Tibial nerve (tissue), 4 donors: Measurements from ENCODE around the gene ZP4. TPM values are rescaled to one million over a fixed set of nuclear protein-coding genes. Genes with fewer than 3 reads are reported as not detected.

Experiments used
- DNase-seq, 2 donors: peaks; one replicate each; pipeline ENCODE4 v3.0.0-alpha.2; 2019; ENCODE audit warnings: low spot score in 2 of 2
- H3K27ac ChIP-seq, 4 donors: fragments of 200-600 bp; sonication (generic) in 3 of 4; one replicate each; pipeline ENCODE4 v1.5.1; 2017 to 2019; ENCODE audit warnings: mild to moderate bottlenecking in 1 of 4
- H3K27me3 ChIP-seq, 2 donors: fragments of 200-600 bp; sonication (generic) in 1 of 2; one replicate each; pipeline versions ENCODE4 v1.5.1 to v1.6.0; 2017 to 2019
- H3K36me3 ChIP-seq, 3 donors: fragments of 200-600 bp; sonication (generic); one replicate each; pipeline ENCODE4 v1.5.1; 2018 to 2019
- H3K4me1 ChIP-seq, 4 donors: fragments of 200-600 bp; sonication (generic) in 3 of 4; one replicate each; pipeline ENCODE4 v1.5.1; 2017 to 2019
- H3K4me3 ChIP-seq, 4 donors: fragments of 200-600 bp; sonication (generic) in 3 of 4; one replicate each; pipeline ENCODE4 v1.5.1; 2017 to 2019; ENCODE audit warnings: mild to moderate bottlenecking in 1 of 4, moderate library complexity in 1 of 4
- H3K9me3 ChIP-seq, 4 donors: fragments of 200-600 bp; sonication (generic) in 3 of 4; one replicate each; pipeline ENCODE4 v1.5.1; 2017 to 2019
- EP300 ChIP-seq, 2 donors: sonication (generic); formaldehyde crosslinking; IDR thresholded peaks; one replicate each; pipeline ENCODE4 v1.6.1; 2017; ENCODE audit warnings: antibody characterized with exemption in 2 of 2, mild to moderate bottlenecking in 1 of 2
- POLR2A ChIP-seq, 2 donors: fragments of 450-650 bp; IDR thresholded peaks; one replicate each; pipeline ENCODE4 v1.6.1; 2017; ENCODE audit warnings: antibody characterized with exemption in 2 of 2, mild to moderate bottlenecking in 2 of 2, moderate library complexity in 2 of 2
- WGBS, 2 donors: methylation state at CpG; one replicate each; pipeline ENCODE4 v1.1.5; 2018; 5-methylcytosine and 5-hydroxymethylcytosine counted together
- total RNA-seq, 4 donors: library from RNA; depleted of rRNA; stranded (reverse); fragments of >200 nt; gene quantifications; one replicate each; pipeline ENCODE4 v1.1.0, GENCODE V29; 2016
- TF ChIP-seq, protein P1 (sequence below), 5 experiments: fragments of 200-600 bp in 3 of 5; fragments of 450-650 bp in 2 of 5; sonication (generic) in 3 of 5; IDR thresholded peaks; one replicate each; pipeline ENCODE4 v1.5.1; 2016 to 2019; ENCODE audit warnings: antibody characterized with exemption in 5 of 5, mild to moderate bottlenecking in 3 of 5, moderate library complexity in 2 of 5

The ZP4 gene
- total RNA-seq, 4 donors from 2014 or later = not detected

DNA sequence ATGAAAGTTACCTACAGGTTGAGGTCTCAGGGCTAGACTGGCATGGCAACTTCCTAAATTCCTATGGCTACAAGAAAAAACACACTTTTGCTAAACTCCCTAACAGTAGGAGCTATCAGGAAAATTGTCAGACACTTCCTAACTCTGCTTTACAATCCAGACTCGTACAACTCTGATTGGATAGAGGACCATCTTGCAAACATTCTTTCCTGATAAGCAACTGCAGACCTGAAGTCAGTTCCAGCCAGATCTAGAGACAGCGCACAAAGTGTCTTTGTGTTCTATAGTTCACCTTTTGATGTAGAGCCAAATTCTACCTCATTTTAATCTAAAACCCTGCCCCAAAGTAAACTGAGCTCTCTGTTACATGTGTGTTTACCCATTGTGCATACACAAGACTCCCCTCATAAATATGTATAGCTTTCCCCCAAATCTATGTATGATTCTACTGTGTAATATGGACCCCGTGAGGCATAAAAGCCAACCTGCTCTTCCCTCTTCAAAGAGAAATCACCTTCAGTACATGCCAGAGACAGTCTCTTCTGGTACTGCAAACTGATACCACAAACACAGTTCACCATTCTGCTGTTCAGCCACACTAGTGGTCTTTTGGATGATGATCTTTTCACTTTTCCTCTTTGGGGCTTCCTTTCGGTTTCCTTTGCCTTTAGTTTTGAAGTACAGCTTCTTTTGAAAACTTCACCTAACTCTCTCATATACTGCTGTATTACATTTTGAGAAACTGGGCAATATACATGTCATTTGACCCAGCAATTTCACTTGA lies 21.7 kb downstream of the ZP4 start:
- Histone ChIP-seq H3K9me3 (no peaks in the 10 kb centered on the region), H3K27me3 (no peaks in the 10 kb centered on the region), H3K4me3 (no peak overlapping the region), H3K27ac (no peak overlapping the region), H3K36me3 (no peaks in the 10 kb centered on the region), H3K4me1 (peaks cover 0 to 6% (median 0%) of the 10 kb centered on the region in 4 donors)
- no peak for DNase-seq
- 70 to 79% methylated on average over 4 of the region's 4 CpGs for WGBS, 2 donors
- no peak for TF ChIP-seq POLR2A (IDR thresholded peaks at IDR 0.05)
- TF ChIP-seq EP300 (IDR thresholded peaks at IDR 0.05) = no peak
- TF ChIP-seq, protein P1, sequence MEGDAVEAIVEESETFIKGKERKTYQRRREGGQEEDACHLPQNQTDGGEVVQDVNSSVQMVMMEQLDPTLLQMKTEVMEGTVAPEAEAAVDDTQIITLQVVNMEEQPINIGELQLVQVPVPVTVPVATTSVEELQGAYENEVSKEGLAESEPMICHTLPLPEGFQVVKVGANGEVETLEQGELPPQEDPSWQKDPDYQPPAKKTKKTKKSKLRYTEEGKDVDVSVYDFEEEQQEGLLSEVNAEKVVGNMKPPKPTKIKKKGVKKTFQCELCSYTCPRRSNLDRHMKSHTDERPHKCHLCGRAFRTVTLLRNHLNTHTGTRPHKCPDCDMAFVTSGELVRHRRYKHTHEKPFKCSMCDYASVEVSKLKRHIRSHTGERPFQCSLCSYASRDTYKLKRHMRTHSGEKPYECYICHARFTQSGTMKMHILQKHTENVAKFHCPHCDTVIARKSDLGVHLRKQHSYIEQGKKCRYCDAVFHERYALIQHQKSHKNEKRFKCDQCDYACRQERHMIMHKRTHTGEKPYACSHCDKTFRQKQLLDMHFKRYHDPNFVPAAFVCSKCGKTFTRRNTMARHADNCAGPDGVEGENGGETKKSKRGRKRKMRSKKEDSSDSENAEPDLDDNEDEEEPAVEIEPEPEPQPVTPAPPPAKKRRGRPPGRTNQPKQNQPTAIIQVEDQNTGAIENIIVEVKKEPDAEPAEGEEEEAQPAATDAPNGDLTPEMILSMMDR (IDR thresholded peaks at IDR 0.05) = no peak

DNA sequence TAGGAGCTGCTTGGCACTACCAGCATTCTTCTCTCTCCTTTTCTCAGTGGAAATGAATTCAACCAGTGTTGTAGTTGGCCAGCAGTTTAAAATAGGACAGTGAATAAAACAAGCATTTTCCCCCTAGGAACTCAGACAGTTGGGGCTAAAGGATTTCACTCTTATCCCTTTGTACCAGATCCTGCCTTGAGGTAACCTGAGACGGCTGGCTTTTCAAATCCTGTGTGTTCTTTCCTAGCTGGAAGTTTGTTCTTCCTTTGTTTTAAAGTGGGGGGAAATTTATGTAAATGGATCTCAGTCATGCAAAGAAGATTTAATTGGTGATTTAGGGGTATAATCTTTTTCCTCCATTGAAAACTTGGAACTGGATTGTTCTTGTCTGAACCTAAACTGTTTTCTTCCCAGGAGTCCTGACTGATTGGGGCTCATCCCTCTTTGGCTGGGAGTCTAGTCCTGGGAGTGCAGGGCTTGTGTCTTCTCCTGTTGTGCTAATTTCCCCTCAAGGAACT lies 23.3 kb downstream of the ZP4 start:
- TF ChIP-seq EP300 (IDR thresholded peaks at IDR 0.05) (no peak), POLR2A (IDR thresholded peaks at IDR 0.05) (no peak)
- TF ChIP-seq, protein P1 (IDR thresholded peaks at IDR 0.05) = no peak
- 54 to 63% methylated on average over 1 of the region's 1 CpG for WGBS, 2 donors
- no peak for DNase-seq
- Histone ChIP-seq H3K27ac (no peak overlapping the region), H3K27me3 (no peaks in the 10 kb centered on the region), H3K9me3 (no peaks in the 10 kb centered on the region), H3K36me3 (no peaks in the 10 kb centered on the region), H3K4me3 (no peak overlapping the region), H3K4me1 (peaks cover 0 to 6% (median 0%) of the 10 kb centered on the region in 4 donors)

DNA sequence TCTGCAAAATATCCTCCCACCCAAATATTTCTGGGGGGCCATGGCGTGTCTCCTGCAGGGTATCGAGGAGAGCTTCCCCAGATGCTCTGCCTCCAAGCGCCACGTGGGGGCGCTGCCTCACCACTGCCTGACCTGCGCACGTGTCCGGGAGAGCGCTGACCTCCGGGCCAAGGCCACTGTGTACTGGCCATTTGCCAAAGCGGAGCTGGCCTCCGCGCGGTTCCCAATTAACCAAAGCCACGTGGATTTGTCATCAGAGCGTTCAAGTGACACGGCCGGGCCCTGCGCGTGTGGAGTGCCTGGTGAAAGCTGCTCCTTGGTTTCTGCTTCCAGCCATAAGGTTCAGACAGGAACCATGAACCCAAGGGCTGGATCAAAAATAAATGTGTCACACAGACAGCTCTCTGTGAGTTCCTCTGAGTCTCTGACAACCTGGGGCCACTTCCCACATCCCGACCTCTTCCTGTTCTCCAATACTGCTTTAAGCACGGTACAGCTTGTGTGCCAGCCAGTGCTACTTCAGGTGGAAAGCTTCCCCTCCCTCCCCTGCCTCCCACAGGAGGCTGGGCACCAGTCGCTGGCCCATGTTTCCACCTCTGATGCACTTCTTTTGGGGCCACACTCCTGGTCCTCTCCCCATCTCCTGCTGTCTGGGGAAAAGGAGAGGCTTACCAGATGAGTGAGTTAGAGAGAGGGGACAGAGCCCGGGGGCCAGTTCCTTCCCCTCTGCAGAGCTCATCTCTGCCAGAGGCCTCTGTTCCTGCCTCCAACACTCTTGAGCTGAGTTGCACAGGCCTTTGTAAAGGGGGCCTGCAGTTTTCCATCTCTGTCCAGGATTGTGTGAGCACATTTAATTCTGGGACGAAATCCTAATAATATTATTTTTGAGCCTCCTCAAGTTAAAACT lies 26.1 kb downstream of the ZP4 start:
- Histone ChIP-seq H3K27me3 (no peaks in the 10 kb centered on the region), H3K4me3 (no peak overlapping the region), H3K9me3 (no peaks in the 10 kb centered on the region), H3K27ac (no peak overlapping the region), H3K4me1 (peaks cover 0 to 6% (median 0%) of the 10 kb centered on the region in 4 donors), H3K36me3 (no peaks in the 10 kb centered on the region)
- DNase-seq = peak in 1 of 2 donors; percentile 17
- TF ChIP-seq, protein P1 (IDR thresholded peaks at IDR 0.05) = peak; percentile 46 to 70 (median 57)
- TF ChIP-seq EP300 (IDR thresholded peaks at IDR 0.05) = no peak
- WGBS, 2 donors = 17% methylated on average over 15 to 25 of the region's 25 CpGs

DNA sequence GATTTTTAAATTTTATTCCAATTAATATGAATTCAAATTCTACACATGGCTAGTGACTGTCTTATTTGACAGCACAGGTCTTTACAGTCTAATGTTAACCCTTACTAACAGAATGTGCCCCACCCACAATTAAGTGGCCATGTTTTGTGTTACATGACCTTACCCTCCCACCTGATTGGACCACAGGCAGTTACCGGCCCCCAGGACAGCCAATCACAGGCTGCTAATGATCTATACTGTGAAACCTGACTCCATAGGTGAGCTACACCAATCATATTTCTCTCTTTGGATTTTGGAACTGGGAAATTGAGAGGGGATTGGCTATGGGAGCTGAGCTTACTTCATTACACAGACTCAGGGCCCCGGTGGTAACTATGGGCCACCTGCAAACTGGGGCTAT lies 27.5 kb downstream of the ZP4 start:
- Histone ChIP-seq H3K27ac (no peak overlapping the region), H3K27me3 (no peaks in the 10 kb centered on the region), H3K4me1 (peaks cover 0 to 6% (median 0%) of the 10 kb centered on the region in 4 donors), H3K9me3 (no peaks in the 10 kb centered on the region), H3K36me3 (no peaks in the 10 kb centered on the region), H3K4me3 (no peak overlapping the region)
- WGBS, 2 donors = 81 to 86% methylated on average over 2 of the region's 2 CpGs
- no peak for DNase-seq
- TF ChIP-seq, protein P1 (IDR thresholded peaks at IDR 0.05) = no peak
- no peak for TF ChIP-seq POLR2A (IDR thresholded peaks at IDR 0.05)
- no peak for TF ChIP-seq EP300 (IDR thresholded peaks at IDR 0.05)
